ENCODE data around the gene SLC25A45. TPM values are rescaled to one million over a fixed set of nuclear protein-coding genes. Genes with fewer than 3 reads are reported as not detected.

SLC25A45 gene
- total RNA-seq, 3 donors from 2014 or later (not counting 1 experiment from before 2014, with no cell fraction given) = 50.9 to 61.1 (median 61.0) TPM

DNA sequence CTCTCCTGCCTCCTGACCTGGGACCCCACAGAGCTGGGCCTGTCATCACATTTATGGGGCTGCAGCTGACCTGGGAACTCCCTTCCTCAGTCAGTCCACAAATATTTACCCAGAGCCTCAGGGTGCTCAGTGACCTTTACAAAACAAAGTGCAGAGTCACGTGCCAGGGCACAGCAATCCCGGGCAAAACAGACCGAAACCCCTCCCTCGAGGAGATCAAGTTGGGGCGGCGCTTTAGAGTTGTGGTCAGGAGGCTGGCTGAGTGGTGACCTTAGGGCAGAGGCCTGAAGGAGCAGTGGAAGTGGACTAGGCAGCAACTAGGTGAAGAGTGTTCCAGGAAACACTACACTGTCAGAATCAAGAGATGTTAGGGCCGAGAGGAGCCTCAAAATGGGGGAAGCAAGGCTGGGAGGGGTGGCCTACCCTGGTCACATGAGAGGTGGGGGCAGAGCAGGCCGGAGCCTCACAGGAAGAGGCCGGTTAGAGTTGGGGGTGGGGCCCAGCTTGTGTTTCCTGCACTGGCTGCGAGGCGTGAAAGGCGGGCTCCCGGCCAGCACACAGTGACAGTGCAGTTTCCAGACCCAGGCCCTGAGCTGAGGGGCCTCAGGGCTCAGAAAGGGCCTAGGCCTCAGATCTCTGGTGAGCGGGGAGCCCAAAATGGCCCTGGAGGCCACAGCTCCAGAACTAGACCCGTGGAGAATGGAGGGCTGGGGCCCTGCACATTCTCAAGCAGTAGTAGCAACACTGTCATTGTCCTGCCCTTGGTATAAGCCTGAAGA lies 36.4 kb upstream of the SLC25A45 start:
- WGBS (ENCODE audit: insufficient coverage) = 0% methylated on average over 15 of the region's 15 CpGs
- H3K9me3 Mint-ChIP-seq = no peaks in the 10 kb centered on the region
- TF ChIP-seq CTCF (IDR thresholded peaks at IDR 0.05) = no peak
- H3K27me3 Mint-ChIP-seq (ENCODE audit: low read depth in 2 of 2) = peaks cover 0 to 5% of the 10 kb centered on the region in 2 donors
- peaks cover 3% of the 10 kb centered on the region for H3K36me3 ChIP-seq (ENCODE audit: control insufficient read depth, insufficient read depth, low read length)
- peak; percentile 84 to 89 for DNase-seq
- intact Hi-C loops (cut with micrococcal nuclease) = loop anchor here (1.0 to 5.0 kb wide), 3 partner anchors 7 to 153 kb away; partner anchors contain the start of genes FAM89B and ZNRD2
- no peaks in the 10 kb centered on the region for H3K27me3 ChIP-seq (ENCODE audit: control insufficient read depth, insufficient read depth, low read length)
- ATAC-seq = peak; percentile 49 to 77 (median 61)
- H3K9me3 ChIP-seq (ENCODE audit: control insufficient read depth, insufficient read depth, low read length) = no peaks in the 10 kb centered on the region
- H3K4me3 Mint-ChIP-seq = peak overlapping the region; percentile 88
- H3K4me3 ChIP-seq (ENCODE audit: low read length) = peak overlapping the region; percentile 39
- peaks cover 69% of the 10 kb centered on the region for H3K4me1 ChIP-seq (ENCODE audit: control insufficient read depth, insufficient read depth, low read length)
- H3K36me3 Mint-ChIP-seq = no peaks in the 10 kb centered on the region
- peak overlapping the region; percentile 100 for H3K27ac ChIP-seq (ENCODE audit: low read length)
- peak overlapping the region; percentile 98 to 100 for H3K27ac Mint-ChIP-seq
- peaks cover 69 to 79% of the 10 kb centered on the region in 2 donors for H3K4me1 Mint-ChIP-seq

- H3K36me3 ChIP-seq (ENCODE audit: control insufficient read depth, insufficient read depth, low read length) = peaks cover 8% of the 10 kb centered on the region
- H3K4me1 ChIP-seq (ENCODE audit: control insufficient read depth, insufficient read depth, low read length) = peaks cover 69% of the 10 kb centered on the region
- peak overlapping the region; percentile 26 for H3K4me3 ChIP-seq (ENCODE audit: low read length)
- H3K27me3 Mint-ChIP-seq (ENCODE audit: low read depth in 2 of 2) = peaks cover 0 to 5% of the 10 kb centered on the region in 2 donors
- H3K9me3 Mint-ChIP-seq = no peaks in the 10 kb centered on the region
- peaks cover 66 to 77% of the 10 kb centered on the region in 2 donors for H3K4me1 Mint-ChIP-seq
- TF ChIP-seq CTCF (IDR thresholded peaks at IDR 0.05) = no peak
- H3K4me3 Mint-ChIP-seq = peak overlapping the region; percentile 88
- no peaks in the 10 kb centered on the region for H3K36me3 Mint-ChIP-seq
- intact Hi-C loops (cut with micrococcal nuclease) = loop anchor here (1.0 to 5.0 kb wide), 3 partner anchors 8 to 154 kb away; partner anchors contain the start of genes FAM89B and ZNRD2
- no peak for DNase-seq
- no peaks in the 10 kb centered on the region for H3K27me3 ChIP-seq (ENCODE audit: control insufficient read depth, insufficient read depth, low read length)
- no peaks in the 10 kb centered on the region for H3K9me3 ChIP-seq (ENCODE audit: control insufficient read depth, insufficient read depth, low read length)
- H3K27ac Mint-ChIP-seq = peak overlapping the region; percentile 98 to 100
- ATAC-seq = no peak
- WGBS (ENCODE audit: insufficient coverage) = 3% methylated on average over 3 of the region's 4 CpGs
- H3K27ac ChIP-seq (ENCODE audit: low read length) = peak overlapping the region; percentile 100
Measured at GRCh38 chr11:65418431-65418680, 35.9 kb upstream of the SLC25A45 start.

- peaks cover 8% of the 10 kb centered on the region for H3K36me3 ChIP-seq (ENCODE audit: control insufficient read depth, insufficient read depth, low read length)
- no peaks in the 10 kb centered on the region for H3K27me3 ChIP-seq (ENCODE audit: control insufficient read depth, insufficient read depth, low read length)
- peak overlapping the region; percentile 92 for H3K4me3 Mint-ChIP-seq
- no peak for TF ChIP-seq CTCF (IDR thresholded peaks at IDR 0.05)
- H3K9me3 ChIP-seq (ENCODE audit: control insufficient read depth, insufficient read depth, low read length) = no peaks in the 10 kb centered on the region
- H3K4me3 ChIP-seq (ENCODE audit: low read length) = peak overlapping the region; percentile 35
- H3K27ac ChIP-seq (ENCODE audit: low read length) = peak overlapping the region; percentile 100
- no peaks in the 10 kb centered on the region for H3K36me3 Mint-ChIP-seq
- intact Hi-C loops (cut with micrococcal nuclease) = loop anchor here (1.0 to 5.0 kb wide), 3 partner anchors 8 to 154 kb away; partner anchors contain the start of genes FAM89B and ZNRD2
- H3K27me3 Mint-ChIP-seq (ENCODE audit: low read depth in 2 of 2) = peaks cover 0 to 4% of the 10 kb centered on the region in 2 donors
- WGBS (ENCODE audit: insufficient coverage) = under 1% methylated on average over 19 of the region's 19 CpGs
- ATAC-seq (no peak), DNase-seq (peak; percentile 44 to 72)
- H3K4me1 ChIP-seq (ENCODE audit: control insufficient read depth, insufficient read depth, low read length) = peaks cover 66% of the 10 kb centered on the region
- peaks cover 63 to 72% of the 10 kb centered on the region in 2 donors for H3K4me1 Mint-ChIP-seq
- H3K27ac Mint-ChIP-seq = peak overlapping the region; percentile 98 to 100
- H3K9me3 Mint-ChIP-seq = no peaks in the 10 kb centered on the region
Measured at GRCh38 chr11:65417702-65418430, 35.4 kb upstream of the SLC25A45 start.
